ENCODE data around the gene CYP2W1. TPM values are rescaled to one million over a fixed set of nuclear protein-coding genes. Genes with fewer than 3 reads are reported as not detected.

Gene CYP2W1
- polyA plus RNA-seq, 2 of the 4 experiments (the other 2 are of a cell fraction) = not detected

GRCh38 chr7:994592-995308 lies 11.8 kb downstream of the CYP2W1 start:
- Histone ChIP-seq H3K4me3 (no peak overlapping the region), H3K27ac (no peak overlapping the region), H3K4me2 (no peak overlapping the region), H3K9me3 (no peaks in the 10 kb centered on the region), H3K4me1 (peaks cover 10% of the 10 kb centered on the region)
- ATAC-seq = no peak
- CTCF ChIA-PET = interaction anchor here (1.1 to 11.3 kb wide), 19 partner anchors 8 to 182 kb away, joined by 3 to 487 read pairs (median 24); partner anchors contain the start of genes COX19, CYP2W1, GPER1 and GPR146
- no peak for DNase-seq (ENCODE audit: low read depth in 1 of 2, low spot score in 1 of 2)
- FAIRE-seq = no peak
- POLR2A ChIA-PET = no interaction called here
- TF ChIP-seq CBX8 (IDR thresholded peaks at IDR 0.05) = no peak
- no peak for TF ChIP-seq CEBPB (IDR thresholded peaks at IDR 0.05)
- no peak for TF ChIP-seq EHMT2 (IDR thresholded peaks at IDR 0.05; ENCODE audit: low read depth)
- no peak for TF ChIP-seq RAD21 (conservative IDR thresholded peaks at IDR 0.05 in 1 of 2, IDR thresholded peaks at IDR 0.05 in 1 of 2)
- TF ChIP-seq JUNB (IDR thresholded peaks at IDR 0.05) = no peak
- TF ChIP-seq MAZ (IDR thresholded peaks at IDR 0.05; ENCODE audit: borderline replicate concordance, low read depth, low read length) = no peak
- 83% methylated on average over 14 of the region's 28 CpGs for WGBS (ENCODE audit: missing lambda C conversion rate)

GRCh38 chr7:995571-995970 lies 12.6 kb downstream of the CYP2W1 start:
- no peak for FAIRE-seq
- no peak for ATAC-seq
- CTCF ChIA-PET = interaction anchor here (1.0 to 11.3 kb wide), 12 partner anchors 9 to 181 kb away, joined by 3 to 487 read pairs (median 37); partner anchors contain the start of genes COX19, GPER1 and GPR146
- DNase-seq (ENCODE audit: low read depth in 1 of 2, low spot score in 1 of 2) = no peak
- H3K27ac ChIP-seq = no peak overlapping the region
- no peak overlapping the region for H3K4me2 ChIP-seq
- no peak overlapping the region for H3K4me3 ChIP-seq
- TF ChIP-seq CBX2 (IDR thresholded peaks at IDR 0.05; ENCODE audit: borderline replicate concordance, low read depth) (no peak), MYC (IDR thresholded peaks at IDR 0.05; ENCODE audit: borderline replicate concordance, low read length) (no peak), MAFK (IDR thresholded peaks at IDR 0.05; ENCODE audit: partially characterized antibody) (no peak), RCOR1 (IDR thresholded peaks at IDR 0.05; ENCODE audit: low read depth, low read length) (no peak), BCL3 (IDR thresholded peaks at IDR 0.05) (no peak)
- POLR2A ChIA-PET = no interaction called here
- H3K9me3 ChIP-seq = no peaks in the 10 kb centered on the region
- H3K4me1 ChIP-seq = peaks cover 10% of the 10 kb centered on the region
- WGBS (ENCODE audit: missing lambda C conversion rate) = 92% methylated on average over 10 of the region's 14 CpGs

GRCh38 chr7:996079-996872 lies 13.3 kb downstream of the CYP2W1 start:
- CTCF ChIA-PET = interaction anchor here (0.6 to 11.3 kb wide), 14 partner anchors 10 to 187 kb away, joined by 3 to 487 read pairs (median 4); partner anchors contain the start of genes COX19, GPER1 and GPR146
- no peak for DNase-seq (ENCODE audit: low read depth in 1 of 2, low spot score in 1 of 2)
- TF ChIP-seq HMGXB4 (CRISPR knock-in tag; IDR thresholded peaks at IDR 0.05; ENCODE audit: borderline replicate concordance) = no peak
- no peak for TF ChIP-seq ZFP36 (IDR thresholded peaks at IDR 0.05; ENCODE audit: borderline replicate concordance, partially characterized antibody)
- ATAC-seq = no peak
- peaks cover 10% of the 10 kb centered on the region for H3K4me1 ChIP-seq
- no peak overlapping the region for H3K4me2 ChIP-seq
- no peak for FAIRE-seq
- POLR2A ChIA-PET = no interaction called here
- no peaks in the 10 kb centered on the region for H3K9me3 ChIP-seq
- WGBS (ENCODE audit: missing lambda C conversion rate) = 93% methylated on average over 14 of the region's 38 CpGs
- H3K27ac ChIP-seq = no peak overlapping the region
- H3K4me3 ChIP-seq = no peak overlapping the region
